ENCODE results near the gene ZP3. TPM values are rescaled to one million over a fixed set of nuclear protein-coding genes. Genes with fewer than 3 reads are reported as not detected.
"Not testable (repeated sequence)": the region's sequence is repeated elsewhere in the genome, so short reads cannot be mapped to it uniquely, and the experiment has no call there.

Gene ZP3
- total and polyA plus RNA-seq, 8 donors: 1.0 to 13.8 (median 3.1) TPM

DNA sequence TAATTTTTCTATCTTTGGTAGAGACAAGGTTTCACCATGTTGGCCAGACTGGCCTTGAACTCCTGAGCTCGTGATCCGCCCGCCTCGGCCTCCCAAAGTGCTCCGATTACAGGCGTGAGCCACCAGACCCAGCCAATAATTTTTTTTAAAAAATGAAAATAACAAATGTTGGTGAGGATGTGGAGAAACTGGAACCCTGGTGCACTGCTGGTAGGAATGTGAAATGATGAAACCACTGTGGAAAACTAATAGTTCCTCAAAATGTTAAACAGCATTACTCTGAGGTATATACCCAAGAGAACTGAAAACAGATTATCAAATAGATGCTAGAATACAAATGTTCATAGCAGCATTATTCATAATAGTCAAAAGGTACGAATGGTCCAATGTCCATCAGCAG lies 42.9 kb upstream of the ZP3 start:
- DNase-seq (no peak), ATAC-seq (no peak)
- Histone ChIP-seq H3K4me1 (peaks cover 0 to 23% of the 10 kb centered on the region in 2 donors), H3K9me3 (no peaks in the 10 kb centered on the region), H3K36me3 (no peaks in the 10 kb centered on the region), H3K4me3 (no peak overlapping the region), H3K27me3 (no peaks in the 10 kb centered on the region), H3K27ac (peak overlapping the region in 1 of 2 donors; percentile 89)
- intact Hi-C loops (cut with DNase I): no loop called here
- TF ChIP-seq, protein P1, sequence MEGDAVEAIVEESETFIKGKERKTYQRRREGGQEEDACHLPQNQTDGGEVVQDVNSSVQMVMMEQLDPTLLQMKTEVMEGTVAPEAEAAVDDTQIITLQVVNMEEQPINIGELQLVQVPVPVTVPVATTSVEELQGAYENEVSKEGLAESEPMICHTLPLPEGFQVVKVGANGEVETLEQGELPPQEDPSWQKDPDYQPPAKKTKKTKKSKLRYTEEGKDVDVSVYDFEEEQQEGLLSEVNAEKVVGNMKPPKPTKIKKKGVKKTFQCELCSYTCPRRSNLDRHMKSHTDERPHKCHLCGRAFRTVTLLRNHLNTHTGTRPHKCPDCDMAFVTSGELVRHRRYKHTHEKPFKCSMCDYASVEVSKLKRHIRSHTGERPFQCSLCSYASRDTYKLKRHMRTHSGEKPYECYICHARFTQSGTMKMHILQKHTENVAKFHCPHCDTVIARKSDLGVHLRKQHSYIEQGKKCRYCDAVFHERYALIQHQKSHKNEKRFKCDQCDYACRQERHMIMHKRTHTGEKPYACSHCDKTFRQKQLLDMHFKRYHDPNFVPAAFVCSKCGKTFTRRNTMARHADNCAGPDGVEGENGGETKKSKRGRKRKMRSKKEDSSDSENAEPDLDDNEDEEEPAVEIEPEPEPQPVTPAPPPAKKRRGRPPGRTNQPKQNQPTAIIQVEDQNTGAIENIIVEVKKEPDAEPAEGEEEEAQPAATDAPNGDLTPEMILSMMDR (IDR thresholded peaks at IDR 0.05): no peak

DNA sequence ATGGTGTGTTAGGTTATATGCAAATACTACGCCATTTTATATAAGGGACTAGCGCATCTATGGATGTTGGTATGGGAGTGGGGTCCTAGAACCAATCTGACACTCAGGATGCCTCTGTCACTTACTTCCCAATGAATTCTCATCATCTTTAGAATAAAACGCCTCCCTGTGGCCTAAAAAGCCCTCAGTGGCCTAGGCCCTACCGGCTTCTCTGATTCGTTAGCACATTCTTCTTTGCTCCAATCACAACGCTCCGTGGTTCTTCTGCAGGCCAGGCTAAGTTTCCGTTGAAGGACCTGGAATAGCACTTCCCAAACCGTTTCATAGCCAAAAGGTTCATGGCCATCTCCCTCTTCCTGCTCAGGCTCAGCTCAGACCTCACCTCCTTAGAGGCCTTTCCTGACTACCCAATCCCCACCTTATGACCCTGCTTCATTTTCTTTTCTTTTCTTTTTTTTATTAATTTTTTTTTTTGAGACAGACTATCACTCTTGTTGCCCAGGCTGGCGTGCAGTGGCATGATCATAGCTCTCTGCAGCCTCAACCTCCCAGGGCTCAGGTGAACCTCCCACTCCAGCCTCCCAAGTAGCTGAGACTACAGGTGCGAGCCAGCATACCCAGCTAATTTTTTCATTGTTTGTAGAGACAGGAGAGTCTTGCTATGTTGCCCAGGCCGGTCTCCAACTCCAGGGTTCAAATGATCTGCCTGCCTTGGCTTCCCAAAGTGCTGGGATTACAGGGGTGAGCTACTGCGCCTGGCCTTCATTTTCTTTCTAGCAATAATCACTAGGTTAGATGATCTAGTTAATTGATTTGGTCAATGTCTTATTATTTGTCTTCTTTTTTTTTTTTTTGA lies 41.4 kb upstream of the ZP3 start:
- TF ChIP-seq, protein P1 (IDR thresholded peaks at IDR 0.05): no peak
- DNase-seq: no peak

DNA sequence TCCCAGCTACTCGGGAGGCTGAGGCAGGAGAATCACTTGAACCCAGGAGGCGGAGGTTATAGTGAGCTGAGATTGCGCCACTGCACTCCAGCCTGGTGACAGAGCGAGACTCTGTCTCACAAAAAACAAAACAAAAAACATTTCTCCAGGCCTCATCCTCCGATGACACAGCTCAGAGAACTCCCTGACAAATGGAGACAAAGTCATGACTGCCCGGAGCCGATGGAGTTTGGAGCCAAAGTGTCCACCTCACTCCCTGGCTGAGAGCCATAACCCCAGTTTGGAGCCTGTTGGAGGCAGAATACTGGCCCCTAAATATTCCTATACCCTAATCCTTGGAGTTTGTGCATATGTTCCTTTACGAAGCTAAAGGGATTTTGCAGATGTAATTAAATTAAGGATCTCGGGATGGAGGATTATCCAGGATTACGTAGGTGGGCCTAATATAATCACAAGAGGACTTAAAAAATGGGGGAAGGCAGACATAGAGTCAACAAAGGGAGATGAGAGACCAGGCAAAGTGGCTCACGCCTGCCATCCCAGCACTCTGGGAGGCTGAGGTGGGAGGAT lies 38.0 kb upstream of the ZP3 start:
- Histone ChIP-seq H3K36me3 (no peaks in the 10 kb centered on the region), H3K27ac (no peak overlapping the region), H3K4me3 (no peak overlapping the region), H3K9me3 (no peaks in the 10 kb centered on the region), H3K27me3 (no peaks in the 10 kb centered on the region), H3K4me1 (peaks cover 0 to 7% of the 10 kb centered on the region in 2 donors)
- no peak for DNase-seq
- ATAC-seq: no peak
- TF ChIP-seq, protein P1 (IDR thresholded peaks at IDR 0.05): no peak
- intact Hi-C loops (cut with DNase I): no loop called here

More for the DNA sequence above, 41.4 kb upstream of the ZP3 start:
- H3K4me3 ChIP-seq: no peak overlapping the region
- no peak overlapping the region for H3K27ac ChIP-seq
- H3K36me3 ChIP-seq: no peaks in the 10 kb centered on the region
- no peaks in the 10 kb centered on the region for H3K27me3 ChIP-seq
- intact Hi-C loops (cut with DNase I): no loop called here
- peaks cover 0 to 23% of the 10 kb centered on the region in 2 donors for H3K4me1 ChIP-seq
- ATAC-seq: no peak
- no peaks in the 10 kb centered on the region for H3K9me3 ChIP-seq

DNA sequence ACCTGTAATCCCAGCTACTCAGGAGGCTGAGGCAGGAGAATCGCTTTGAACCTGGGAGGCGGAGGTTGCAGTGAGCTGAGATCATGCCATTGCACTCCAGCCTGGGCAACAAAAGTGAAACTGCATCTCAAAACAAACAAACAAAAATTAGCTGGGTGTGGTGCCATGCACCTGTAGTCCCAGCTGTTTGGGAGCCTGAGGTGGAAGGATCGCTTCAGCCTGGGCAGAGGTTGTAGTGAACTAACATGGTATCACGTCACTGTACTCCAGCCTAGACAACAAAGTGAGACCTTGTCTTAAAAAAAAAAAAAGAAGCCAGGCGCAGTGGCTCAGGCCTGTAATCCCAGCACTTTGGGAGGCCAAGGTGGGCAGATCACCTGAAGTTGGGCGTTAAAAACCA lies 37.0 kb upstream of the ZP3 start:
- H3K9me3 ChIP-seq; ATAC-seq; H3K27ac ChIP-seq; H3K4me3 ChIP-seq; DNase-seq; intact Hi-C loops (cut with DNase I); H3K27me3 ChIP-seq; H3K36me3 ChIP-seq: not testable (repeated sequence)
- peaks cover 0 to 16% of the 10 kb centered on the region in 2 donors for H3K4me1 ChIP-seq

DNA sequence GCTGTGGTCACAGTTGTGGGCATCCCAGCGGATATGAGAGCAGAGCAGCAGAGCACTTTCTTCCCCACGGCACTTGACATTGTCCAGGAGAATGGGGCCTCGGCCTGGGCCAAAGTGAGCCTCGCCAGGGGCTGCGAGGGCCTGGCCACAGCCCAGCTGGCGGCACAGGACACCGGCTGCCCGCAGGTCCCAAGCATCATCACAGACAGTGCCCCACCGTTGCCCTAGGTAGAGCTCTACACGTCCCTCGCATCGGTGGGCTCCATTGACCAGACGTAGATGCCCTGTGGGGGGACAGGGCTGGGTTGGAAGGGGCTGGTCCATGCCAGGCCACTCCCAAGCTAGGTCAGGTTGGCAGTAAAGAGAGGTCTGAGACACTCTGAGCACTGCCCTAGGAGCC lies 34.7 kb upstream of the ZP3 start:
- DNase-seq: no peak
- H3K9me3 ChIP-seq: no peaks in the 10 kb centered on the region
- no peaks in the 10 kb centered on the region for H3K36me3 ChIP-seq
- H3K27ac ChIP-seq: no peak overlapping the region
- TF ChIP-seq, protein P1 (IDR thresholded peaks at IDR 0.05): no peak
- no peak overlapping the region for H3K4me3 ChIP-seq
- H3K27me3 ChIP-seq: no peaks in the 10 kb centered on the region
- ATAC-seq: no peak
- peaks cover 0 to 27% of the 10 kb centered on the region in 2 donors for H3K4me1 ChIP-seq
- intact Hi-C loops (cut with DNase I): no loop called here
